SK-N-MC (cell line): ENCODE results near the gene PDE9A.
A peak's percentile ranks its signal among the peaks of the same experiment; 100 is the strongest.

Experiments used
- DNase-seq: peaks from one replicate; pipeline ENCODE4 v3.0.0-alpha.2; 2011; ENCODE audit warnings: low read depth, low spot score
- H3K27ac ChIP-seq: fragments of 200-600 bp; sonication (generic); 2 replicates; pipeline ENCODE4 v1.5.1; 2016; ENCODE audit warnings: mixed run types
- H3K36me3 ChIP-seq: fragments of 200-600 bp; sonication (generic); 2 replicates; pipeline ENCODE4 v1.6.1; 2017; ENCODE audit warnings: antibody characterized with exemption, low read length, mixed read lengths; ENCODE audit not compliant: insufficient read depth
- H3K4me3 ChIP-seq: fragments of 200-600 bp; sonication (generic); 2 replicates; pipeline ENCODE4 v1.5.1; 2016
- H3K9ac ChIP-seq: fragments of 200-600 bp; sonication (generic); 2 replicates; pipeline ENCODE4 v1.8.0; 2017; ENCODE audit warnings: mixed run types, mixed read lengths; ENCODE audit not compliant: insufficient read length
- H3K9me3 ChIP-seq: fragments of 200-600 bp; sonication (generic); 2 replicates; pipeline ENCODE4 v1.6.1; 2017; ENCODE audit warnings: low read depth, mild to moderate bottlenecking, antibody characterized with exemption, low read length, moderate library complexity, mixed read lengths
- EZH2 ChIP-seq: fragments of 200-600 bp; sonication (generic); IDR thresholded peaks from one replicate; pipeline ENCODE4 v1.6.1; 2017; ENCODE audit warnings: antibody characterized with exemption
- FOXP2 ChIP-seq: optimal IDR thresholded peaks from 2 replicates; pipeline ENCODE3; 2011; ENCODE audit warnings: mild to moderate bottlenecking, moderate library complexity; ENCODE audit not compliant: insufficient read depth; ENCODE audit errors: extremely low read length, control extremely low read depth
- POLR2AphosphoS5 ChIP-seq: IDR thresholded peaks from 2 replicates; pipeline ENCODE4 v1.6.1; 2012; ENCODE audit warnings: mild to moderate bottlenecking, low read depth, low read length, borderline replicate concordance

PDE9A gene

DNA sequence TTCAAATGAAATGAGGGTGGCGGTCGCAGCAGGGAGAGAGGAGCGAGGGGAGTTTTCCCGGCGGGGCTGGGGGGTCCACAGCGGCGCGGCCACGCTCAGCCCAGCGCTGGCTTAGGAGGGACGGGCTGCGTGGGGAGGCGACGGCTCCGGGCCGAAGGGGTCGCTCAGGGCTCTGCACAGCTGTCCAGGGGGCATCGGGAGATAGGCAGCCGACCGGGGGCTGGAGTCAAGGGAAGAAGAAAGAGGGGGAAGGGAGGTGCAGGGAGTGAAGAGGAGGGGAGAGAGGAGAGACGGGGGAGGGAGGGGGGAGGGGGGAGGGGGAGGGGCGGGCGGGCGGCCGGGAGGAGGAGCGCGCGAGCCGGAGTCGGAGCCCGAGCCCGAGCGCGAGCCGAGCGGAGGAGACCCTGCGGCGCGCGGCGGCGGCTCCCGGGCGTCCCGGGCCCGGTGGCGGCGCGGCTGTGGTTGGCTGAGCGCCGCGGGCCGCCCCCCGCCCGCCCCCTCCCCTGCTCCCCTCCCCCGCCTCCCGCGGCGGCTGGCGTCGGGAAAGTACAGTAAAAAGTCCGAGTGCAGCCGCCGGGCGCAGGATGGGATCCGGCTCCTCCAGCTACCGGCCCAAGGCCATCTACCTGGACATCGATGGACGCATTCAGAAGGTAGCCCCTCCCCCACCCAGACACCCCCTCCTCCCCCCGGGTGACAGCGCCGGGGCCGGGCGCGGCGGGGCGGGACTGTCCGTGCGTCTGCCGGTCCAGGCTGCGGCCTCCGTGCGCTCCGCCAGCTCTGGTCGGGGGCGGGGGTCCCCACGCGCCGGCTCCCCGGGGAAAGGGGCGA is at the start of gene PDE9A:
Gene PDE9A (plus strand): TSS at position 391 of the 831 bp plus-strand sequence. CDS start 194 bp downstream, at position 585.
- Histone ChIP-seq H3K9me3 (no peaks in the 10 kb centered on the region), H3K36me3 (no peaks in the 10 kb centered on the region; the same call in 1 of the 2 replicates), H3K9ac (peak within 1 kb of the TSS; percentile 81), H3K27ac (peak within 1 kb of the TSS; percentile 46; the same call in 1 of the 2 replicates), H3K4me3 (peak within 1 kb of the TSS; percentile 93)
- TF ChIP-seq POLR2AphosphoS5, result no peak
- no peak for TF ChIP-seq FOXP2
- no peak for TF ChIP-seq EZH2
- DNase-seq, result no peak

DNA sequence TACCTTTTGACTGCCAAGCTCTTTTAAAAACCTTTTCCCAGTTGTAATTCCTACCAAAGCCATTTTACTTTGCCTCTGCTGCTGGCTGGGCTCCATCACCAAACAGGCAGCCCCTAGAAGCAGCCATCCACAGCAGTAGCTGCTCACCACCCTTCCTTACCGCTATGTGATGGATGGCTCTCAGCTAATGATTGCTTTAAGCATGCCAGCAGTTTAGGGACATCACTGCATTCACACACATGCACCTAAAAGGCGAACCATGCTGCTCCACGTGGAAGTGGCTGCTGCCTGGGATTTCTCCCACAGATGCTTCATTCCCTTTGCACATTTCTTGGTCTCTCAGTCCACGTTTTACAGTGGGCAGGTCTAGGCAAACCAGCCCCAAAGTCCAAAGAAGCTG is 46.3 kb upstream of the PDE9A start:
- no peak overlapping the region for H3K4me3 ChIP-seq
- H3K27ac ChIP-seq, result no peak overlapping the region
- TF ChIP-seq FOXP2, result no peak
- no peak for TF ChIP-seq POLR2AphosphoS5
- no peak for TF ChIP-seq EZH2
- DNase-seq, result no peak
- no peaks in the 10 kb centered on the region for H3K36me3 ChIP-seq
- H3K9me3 ChIP-seq, result no peaks in the 10 kb centered on the region
- H3K9ac ChIP-seq, result no peak overlapping the region

DNA sequence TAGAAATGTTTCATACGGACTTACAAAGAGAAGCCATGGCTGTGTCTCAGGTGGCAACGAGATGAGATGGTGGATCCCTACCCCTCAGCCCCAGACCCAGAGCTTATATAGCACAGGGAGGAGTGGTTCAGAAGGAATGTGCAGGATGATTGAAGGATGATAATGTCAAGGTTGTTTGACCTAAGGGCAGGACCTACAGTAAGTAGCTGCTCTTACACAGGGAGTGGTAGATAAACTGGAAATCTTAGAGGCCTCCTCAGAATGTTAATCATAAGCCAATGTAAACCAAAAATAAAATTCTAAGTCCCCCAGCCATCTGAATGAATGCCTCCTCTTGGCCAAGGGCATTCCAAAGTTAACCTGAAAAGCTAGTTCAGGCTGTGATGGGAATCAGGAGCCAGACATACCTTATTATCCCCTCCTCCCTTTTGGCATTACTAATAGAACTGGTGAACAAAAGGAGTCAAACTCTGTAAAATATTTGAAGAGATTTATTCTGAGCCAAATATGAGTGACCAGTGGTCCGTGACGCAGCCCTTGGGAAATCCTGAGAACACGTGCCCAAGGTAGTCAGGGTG is 45.8 kb upstream of the PDE9A start:
- no peaks in the 10 kb centered on the region for H3K36me3 ChIP-seq
- H3K9ac ChIP-seq, result no peak overlapping the region
- TF ChIP-seq FOXP2 (no peak), EZH2 (no peak), POLR2AphosphoS5 (no peak)
- no peaks in the 10 kb centered on the region for H3K9me3 ChIP-seq
- no peak overlapping the region for H3K4me3 ChIP-seq
- no peak for DNase-seq
- H3K27ac ChIP-seq, result no peak overlapping the region

DNA sequence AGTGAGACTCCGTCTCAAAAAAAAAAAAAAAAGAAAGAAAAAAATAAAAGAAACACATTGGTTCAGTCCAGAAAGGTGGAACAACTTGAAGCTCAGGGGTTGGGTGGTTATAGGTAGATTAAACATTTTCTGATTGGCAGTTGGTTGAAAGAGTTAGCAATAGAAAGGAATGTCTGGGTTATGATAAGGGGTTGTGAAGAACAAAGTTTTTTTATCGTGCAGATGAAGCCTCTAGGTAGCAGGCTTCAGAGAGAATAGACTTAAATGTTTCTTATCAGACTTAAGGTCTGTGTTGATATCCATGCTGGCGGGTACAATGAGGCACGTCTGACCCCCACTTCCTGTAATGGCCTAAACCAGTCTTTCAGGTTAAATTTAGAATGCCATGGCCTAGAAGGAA is 45.0 kb upstream of the PDE9A start:
- Histone ChIP-seq H3K9ac (no peak overlapping the region), H3K9me3 (no peaks in the 10 kb centered on the region)
- TF ChIP-seq EZH2 (no peak), FOXP2 (no peak), POLR2AphosphoS5 (no peak)

GRCh38 chr21:42609811-42610210 is 43.6 kb upstream of the PDE9A start:
- Histone ChIP-seq H3K4me3 (no peak overlapping the region), H3K9me3 (no peaks in the 10 kb centered on the region), H3K27ac (no peak overlapping the region), H3K36me3 (no peaks in the 10 kb centered on the region), H3K9ac (no peak overlapping the region)
- TF ChIP-seq POLR2AphosphoS5 (no peak), FOXP2 (no peak), EZH2 (no peak)
- DNase-seq, result no peak

More for the DNA sequence above, 45.0 kb upstream of the PDE9A start:
- H3K4me3 ChIP-seq, result no peak overlapping the region
- DNase-seq, result no peak
- no peak overlapping the region for H3K27ac ChIP-seq
- no peaks in the 10 kb centered on the region for H3K36me3 ChIP-seq

DNA sequence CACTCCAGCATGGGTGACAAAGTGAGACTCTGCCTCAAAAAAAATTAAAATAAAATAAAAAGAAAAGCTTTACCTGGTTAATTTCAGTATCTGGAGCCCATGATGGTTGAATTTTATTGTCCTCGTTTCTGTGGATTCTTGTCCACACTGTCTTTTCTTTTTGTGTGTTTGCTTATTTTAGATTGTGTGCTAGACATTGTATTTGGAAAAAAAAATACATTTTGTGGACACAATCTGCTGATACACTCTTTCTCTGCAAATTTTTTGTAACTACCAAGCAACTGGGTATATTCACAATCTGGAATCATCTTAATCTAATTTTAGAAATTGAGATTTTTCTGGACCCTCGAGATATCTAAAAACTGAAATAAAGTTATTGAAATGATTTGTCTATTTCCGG is 41.6 kb upstream of the PDE9A start:
- no peaks in the 10 kb centered on the region for H3K9me3 ChIP-seq
- DNase-seq, result no peak
- no peak overlapping the region for H3K4me3 ChIP-seq
- H3K36me3 ChIP-seq, result no peaks in the 10 kb centered on the region
- H3K27ac ChIP-seq, result no peak overlapping the region
- no peak for TF ChIP-seq POLR2AphosphoS5
- TF ChIP-seq FOXP2, result no peak
- TF ChIP-seq EZH2, result no peak
- H3K9ac ChIP-seq, result no peak overlapping the region

DNA sequence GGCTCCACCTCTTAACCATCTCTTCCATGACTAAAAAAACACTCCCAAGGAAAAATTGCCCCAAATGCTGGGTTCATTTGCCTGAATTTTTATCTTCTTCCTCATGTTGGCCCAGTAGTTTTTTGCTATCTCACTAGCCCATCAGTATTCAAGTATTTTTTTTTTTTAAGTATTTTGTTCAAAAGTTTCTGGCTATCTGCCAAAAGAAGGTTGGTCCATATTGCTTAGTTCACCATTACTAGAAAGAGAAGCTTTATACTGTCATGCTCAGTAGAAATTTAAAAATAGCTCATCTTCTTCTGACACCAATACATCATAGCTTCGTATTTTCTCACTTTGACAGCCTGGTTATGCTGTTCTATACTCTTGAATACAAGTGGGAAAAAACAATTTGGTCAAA is 41.0 kb upstream of the PDE9A start:
- Histone ChIP-seq H3K4me3 (no peak overlapping the region), H3K36me3 (no peaks in the 10 kb centered on the region), H3K9ac (no peak overlapping the region), H3K27ac (no peak overlapping the region), H3K9me3 (no peaks in the 10 kb centered on the region)
- no peak for TF ChIP-seq FOXP2
- TF ChIP-seq EZH2, result no peak
- TF ChIP-seq POLR2AphosphoS5, result no peak
- DNase-seq, result no peak

DNA sequence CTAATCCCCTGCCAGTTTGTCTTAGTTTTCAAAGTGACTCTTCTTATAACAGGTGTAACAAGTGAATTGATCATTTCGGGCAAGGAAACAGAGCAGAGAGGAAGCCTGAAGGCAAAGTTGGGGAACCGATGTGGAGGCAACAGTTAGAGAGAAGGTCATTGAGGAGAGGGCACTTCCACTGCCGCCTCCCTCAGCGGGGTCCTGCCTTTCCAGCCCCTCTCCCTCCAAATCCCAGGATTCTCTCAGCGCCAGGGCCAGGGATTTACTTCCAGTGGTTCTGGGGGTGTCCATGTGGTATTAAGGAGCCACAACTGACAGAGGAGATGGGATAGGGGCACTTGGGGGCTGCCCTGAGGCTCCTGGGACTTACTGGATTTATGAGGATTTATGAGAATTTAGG is 39.7 kb upstream of the PDE9A start:
- Histone ChIP-seq H3K4me3 (no peak overlapping the region), H3K27ac (no peak overlapping the region), H3K9me3 (no peaks in the 10 kb centered on the region), H3K36me3 (no peaks in the 10 kb centered on the region), H3K9ac (no peak overlapping the region)
- no peak for DNase-seq
- TF ChIP-seq EZH2 (no peak), POLR2AphosphoS5 (no peak), FOXP2 (no peak)
